BLaER1 (cell line): Measurements from ENCODE around the gene NUDCD3.

Experiments
- H3K27ac ChIP-seq: shearing (Covaris generic); formaldehyde crosslinking; 2 replicates; pipeline ENCODE4 v1.8.1; 2022
- H3K27me3 ChIP-seq: shearing (Covaris generic); formaldehyde crosslinking; 2 replicates; pipeline ENCODE4 v1.8.1; 2022
- H3K36me3 ChIP-seq: shearing (Covaris generic); formaldehyde crosslinking; 2 replicates; pipeline ENCODE4 v1.8.1; 2022
- H3K4me1 ChIP-seq: shearing (Covaris generic); formaldehyde crosslinking; 2 replicates; pipeline ENCODE4 v1.8.1; 2022
- H3K4me2 ChIP-seq: shearing (Covaris generic); formaldehyde crosslinking; 2 replicates; pipeline ENCODE4 v1.8.1; 2022
- H3K4me3 ChIP-seq: shearing (Covaris generic); formaldehyde crosslinking; 2 replicates; pipeline ENCODE4 v1.8.1; 2022
- H3K9ac ChIP-seq: shearing (Covaris generic); formaldehyde crosslinking; 2 replicates; pipeline ENCODE4 v1.8.1; 2022
- H3K9me3 ChIP-seq: shearing (Covaris generic); formaldehyde crosslinking; 2 replicates; pipeline ENCODE4 v1.8.1; 2022
- H4K20me1 ChIP-seq: shearing (Covaris generic); formaldehyde crosslinking; 2 replicates; pipeline ENCODE4 v1.8.1; 2022
- Cebpa-rat ChIP-seq: shearing (Covaris generic); IDR thresholded peaks from 2 replicates; pipeline ENCODE4 v1.8.1; 2022

Gene NUDCD3

GRCh38 chr7:44498230-44498954 lies 7.9 kb upstream of the NUDCD3 start:
- no peaks in the 10 kb centered on the region for H3K4me1 ChIP-seq
- H3K27me3 ChIP-seq, result no peaks in the 10 kb centered on the region
- TF ChIP-seq Cebpa-rat, result no peak
- no peak overlapping the region for H3K9ac ChIP-seq
- H3K4me2 ChIP-seq, result no peak overlapping the region
- no peak overlapping the region for H3K4me3 ChIP-seq
- H3K36me3 ChIP-seq, result no peaks in the 10 kb centered on the region
- no peak overlapping the region for H3K27ac ChIP-seq
- H3K9me3 ChIP-seq, result no peaks in the 10 kb centered on the region
- no peaks in the 10 kb centered on the region for H4K20me1 ChIP-seq

GRCh38 chr7:44497155-44498027 lies 6.9 kb upstream of the NUDCD3 start:
- H3K4me3 ChIP-seq, result no peak overlapping the region
- H3K9ac ChIP-seq, result no peak overlapping the region
- TF ChIP-seq Cebpa-rat, result no peak
- H3K9me3 ChIP-seq, result no peaks in the 10 kb centered on the region
- H3K27me3 ChIP-seq, result no peaks in the 10 kb centered on the region
- H4K20me1 ChIP-seq, result no peaks in the 10 kb centered on the region
- no peaks in the 10 kb centered on the region for H3K4me1 ChIP-seq
- no peak overlapping the region for H3K27ac ChIP-seq
- H3K4me2 ChIP-seq, result no peak overlapping the region
- H3K36me3 ChIP-seq, result no peaks in the 10 kb centered on the region

- H3K27ac ChIP-seq, result no peak overlapping the region
- no peak for TF ChIP-seq Cebpa-rat
- no peaks in the 10 kb centered on the region for H4K20me1 ChIP-seq
- H3K27me3 ChIP-seq, result no peaks in the 10 kb centered on the region
- no peak overlapping the region for H3K4me2 ChIP-seq
- H3K36me3 ChIP-seq, result no peaks in the 10 kb centered on the region
- no peaks in the 10 kb centered on the region for H3K9me3 ChIP-seq
- no peak overlapping the region for H3K4me3 ChIP-seq
- H3K4me1 ChIP-seq, result 0 out of 2 replicates have a peak, but pooled peaks cover under 1% of the 10 kb centered on the region
- no peak overlapping the region for H3K9ac ChIP-seq
Observed at GRCh38 chr7:44496385-44496784, 5.9 kb upstream of the NUDCD3 start.

- no peaks in the 10 kb centered on the region for H3K27me3 ChIP-seq
- 0 out of 2 replicates have a peak, but pooled peaks cover 6% of the 10 kb centered on the region for H3K4me1 ChIP-seq
- H3K9ac ChIP-seq, result no peak overlapping the region
- no peak overlapping the region for H3K4me2 ChIP-seq
- H3K9me3 ChIP-seq, result no peaks in the 10 kb centered on the region
- H3K36me3 ChIP-seq, result no peaks in the 10 kb centered on the region
- H3K27ac ChIP-seq, result no peak overlapping the region
- no peaks in the 10 kb centered on the region for H4K20me1 ChIP-seq
- H3K4me3 ChIP-seq, result no peak overlapping the region
- TF ChIP-seq Cebpa-rat, result no peak
Observed at GRCh38 chr7:44494960-44495359, 4.5 kb upstream of the NUDCD3 start.

GRCh38 chr7:44491229-44491628 lies 771 bp upstream of the NUDCD3 start:
- H3K36me3 ChIP-seq, result peaks cover 8% of the 10 kb centered on the region; the same call in 1 of the 2 replicates
- peak overlapping the region; percentile 90 for H3K4me3 ChIP-seq
- peak overlapping the region; percentile 99 for H3K27ac ChIP-seq
- no peak for TF ChIP-seq Cebpa-rat
- H3K4me1 ChIP-seq, result peaks cover 41% of the 10 kb centered on the region
- peak overlapping the region; percentile 98; the same call in 1 of the 2 replicates for H3K9ac ChIP-seq
- no peaks in the 10 kb centered on the region for H3K27me3 ChIP-seq
- no peaks in the 10 kb centered on the region for H3K9me3 ChIP-seq
- H4K20me1 ChIP-seq, result peaks cover 10% of the 10 kb centered on the region; the same call in 1 of the 2 replicates
- H3K4me2 ChIP-seq, result peak overlapping the region; percentile 78

- H4K20me1 ChIP-seq, result peaks cover 18% of the 10 kb centered on the region; the same call in 1 of the 2 replicates
- H3K36me3 ChIP-seq, result peaks cover 21% of the 10 kb centered on the region
- peak overlapping the region; percentile 90 for H3K4me3 ChIP-seq
- peak overlapping the region; percentile 78 for H3K4me2 ChIP-seq
- peak overlapping the region; percentile 98 for H3K9ac ChIP-seq
- TF ChIP-seq Cebpa-rat, result no peak
- H3K4me1 ChIP-seq, result peaks cover 53% of the 10 kb centered on the region
- H3K27ac ChIP-seq, result peak overlapping the region; percentile 99
- H3K27me3 ChIP-seq, result no peaks in the 10 kb centered on the region
- no peaks in the 10 kb centered on the region for H3K9me3 ChIP-seq
Observed at GRCh38 chr7:44489955-44490350, 505 bp downstream of the NUDCD3 start.

GRCh38 chr7:44488955-44489354 lies 1.5 kb downstream of the NUDCD3 start:
- Histone ChIP-seq H3K27me3 (no peaks in the 10 kb centered on the region), H3K4me3 (peak overlapping the region; percentile 90), H3K4me2 (peak overlapping the region; percentile 78), H3K9ac (peak overlapping the region; percentile 98; the same call in 1 of the 2 replicates), H4K20me1 (peaks cover 18% of the 10 kb centered on the region; the same call in 1 of the 2 replicates), H3K27ac (no peak overlapping the region), H3K36me3 (peaks cover 31% of the 10 kb centered on the region), H3K9me3 (peaks cover 7% of the 10 kb centered on the region), H3K4me1 (peaks cover 58% of the 10 kb centered on the region)
- no peak for TF ChIP-seq Cebpa-rat

- Histone ChIP-seq H3K4me2 (peak overlapping the region; percentile 78), H4K20me1 (peaks cover 26% of the 10 kb centered on the region; the same call in 1 of the 2 replicates), H3K27me3 (no peaks in the 10 kb centered on the region), H3K9me3 (peaks cover 26% of the 10 kb centered on the region), H3K4me3 (no peak overlapping the region), H3K9ac (no peak overlapping the region), H3K4me1 (peaks cover 58% of the 10 kb centered on the region), H3K27ac (no peak overlapping the region), H3K36me3 (peaks cover 54% of the 10 kb centered on the region)
- TF ChIP-seq Cebpa-rat, result no peak
Observed at GRCh38 chr7:44486693-44487092, 3.8 kb downstream of the NUDCD3 start.

- peaks cover 54% of the 10 kb centered on the region for H3K4me1 ChIP-seq
- no peak for TF ChIP-seq Cebpa-rat
- peaks cover 60% of the 10 kb centered on the region for H3K36me3 ChIP-seq
- H4K20me1 ChIP-seq, result peaks cover 33% of the 10 kb centered on the region; the same call in 1 of the 2 replicates
- peaks cover 26% of the 10 kb centered on the region for H3K9me3 ChIP-seq
- H3K4me3 ChIP-seq, result no peak overlapping the region
- no peak overlapping the region for H3K27ac ChIP-seq
- no peak overlapping the region for H3K9ac ChIP-seq
- peak overlapping the region; percentile 78 for H3K4me2 ChIP-seq
- H3K27me3 ChIP-seq, result no peaks in the 10 kb centered on the region
Observed at GRCh38 chr7:44486001-44486400, 4.5 kb downstream of the NUDCD3 start.
